HUES6 (cell line): ENCODE measurements around the gene TREML4.
A peak's percentile ranks its signal among the peaks of the same experiment; 100 is the strongest.
"Not testable (repeated sequence)": the region's sequence is repeated elsewhere in the genome, so short reads cannot be mapped to it uniquely, and the experiment has no call there.

Source experiments
- H3K27ac ChIP-seq: 2 replicates; pipeline ENCODE4 v1.7.0; 2013; ENCODE audit warnings: low read depth, mild to moderate bottlenecking, low read length, inconsistent platforms
- H3K27me3 ChIP-seq: 2 replicates; pipeline ENCODE4 v1.6.1; 2013; ENCODE audit warnings: low read length; ENCODE audit not compliant: control insufficient read depth, insufficient read depth
- H3K36me3 ChIP-seq: 2 replicates; pipeline ENCODE4 v1.6.1; 2013; ENCODE audit warnings: low read length; ENCODE audit not compliant: control insufficient read depth, insufficient read depth
- H3K4me1 ChIP-seq: 2 replicates; pipeline ENCODE4 v1.6.1; 2013; ENCODE audit warnings: low read length; ENCODE audit not compliant: control insufficient read depth, insufficient read depth
- H3K4me3 ChIP-seq: 2 replicates; pipeline ENCODE4 v1.5.1; 2013; ENCODE audit warnings: low read depth, low read length
- H3K9ac ChIP-seq: one replicate; pipeline ENCODE4 v1.6.1; 2013; ENCODE audit warnings: mild to moderate bottlenecking, low read length
- H3K9me3 ChIP-seq: 2 replicates; pipeline ENCODE4 v1.6.1; 2013; ENCODE audit warnings: low read depth, low read length; ENCODE audit not compliant: control insufficient read depth, insufficient read depth

Gene TREML4

GRCh38 chr6:41231246-41231645 is 3.1 kb downstream of the TREML4 start:
- H3K4me3 ChIP-seq: no peak overlapping the region
- H3K27me3 ChIP-seq: no peaks in the 10 kb centered on the region
- peaks cover 8% of the 10 kb centered on the region for H3K4me1 ChIP-seq
- H3K36me3 ChIP-seq: no peaks in the 10 kb centered on the region
- H3K9me3 ChIP-seq: no peaks in the 10 kb centered on the region
- no peak overlapping the region for H3K9ac ChIP-seq
- no peak overlapping the region for H3K27ac ChIP-seq

DNA sequence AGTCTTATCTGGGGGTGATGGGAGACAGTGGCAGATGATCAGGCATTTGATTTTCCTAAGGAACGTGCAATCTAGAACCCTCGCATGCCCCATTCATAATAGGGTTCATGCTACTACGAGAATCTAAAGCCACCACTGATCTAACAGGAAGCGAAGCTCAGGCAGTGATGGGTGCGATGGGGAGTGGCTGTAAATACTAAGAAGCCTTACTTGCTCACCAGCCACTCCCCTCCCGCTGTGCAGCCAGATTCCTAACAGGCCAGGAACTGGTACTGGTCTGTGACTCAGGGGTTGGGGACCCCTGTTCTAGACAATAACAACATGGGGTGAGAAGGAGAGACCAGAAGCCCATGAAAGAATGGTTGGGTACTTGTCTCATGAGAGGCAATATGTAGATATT is 4.5 kb downstream of the TREML4 start:
- no peak overlapping the region for H3K4me3 ChIP-seq
- no peaks in the 10 kb centered on the region for H3K9me3 ChIP-seq
- H3K27me3 ChIP-seq: no peaks in the 10 kb centered on the region
- peaks cover 11% of the 10 kb centered on the region for H3K4me1 ChIP-seq
- no peak overlapping the region for H3K9ac ChIP-seq
- no peak overlapping the region for H3K27ac ChIP-seq
- H3K36me3 ChIP-seq: no peaks in the 10 kb centered on the region

DNA sequence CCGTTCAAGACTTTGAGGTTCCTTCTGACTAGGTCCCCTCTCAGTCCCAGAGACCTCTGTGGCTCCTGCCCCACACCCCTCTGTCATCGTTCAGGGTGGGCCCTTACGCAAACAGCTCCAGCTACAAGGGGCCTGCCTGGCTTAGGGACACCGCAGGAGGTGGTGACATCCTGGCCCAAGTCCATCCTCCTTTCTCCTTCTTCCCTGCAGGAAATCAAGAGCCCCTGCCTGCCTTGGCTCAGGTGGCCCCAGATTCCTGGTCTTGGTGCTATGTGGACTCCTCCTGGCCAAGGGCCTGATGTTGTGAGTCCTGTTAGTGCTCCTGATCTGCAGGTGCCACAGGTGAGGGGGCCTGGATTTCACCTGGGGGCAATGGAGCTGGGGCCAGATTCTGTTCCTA is 8.1 kb downstream of the TREML4 start:
- Histone ChIP-seq H3K4me3 (no peak overlapping the region), H3K27me3 (peaks cover 16% of the 10 kb centered on the region), H3K4me1 (peaks cover 8% of the 10 kb centered on the region), H3K9me3 (no peaks in the 10 kb centered on the region), H3K36me3 (no peaks in the 10 kb centered on the region), H3K27ac (no peak overlapping the region), H3K9ac (no peak overlapping the region)

DNA sequence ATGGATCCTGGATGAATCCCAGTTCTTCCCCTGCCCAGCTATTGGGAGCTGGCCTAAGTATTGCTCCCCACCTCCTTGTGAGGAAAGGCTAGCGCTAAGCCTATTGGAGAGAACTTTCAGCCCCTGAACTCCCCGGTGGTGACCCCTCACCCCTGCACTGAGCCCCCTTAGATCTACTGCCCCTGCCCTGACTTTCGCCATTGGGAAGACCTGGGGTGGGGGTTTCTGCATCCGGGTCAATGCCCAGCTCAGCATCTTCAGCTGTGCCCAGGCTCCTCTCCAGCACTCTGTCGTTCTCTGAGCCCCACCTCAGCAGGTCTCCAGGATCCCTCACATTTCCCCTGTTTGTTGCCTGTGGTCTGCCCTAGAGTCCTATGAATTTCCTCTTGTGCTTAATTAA is 9.0 kb downstream of the TREML4 start:
- no peak overlapping the region for H3K9ac ChIP-seq
- no peaks in the 10 kb centered on the region for H3K36me3 ChIP-seq
- peaks cover 16% of the 10 kb centered on the region for H3K27me3 ChIP-seq
- no peak overlapping the region for H3K27ac ChIP-seq
- H3K4me1 ChIP-seq: peaks cover 8% of the 10 kb centered on the region
- H3K4me3 ChIP-seq: no peak overlapping the region
- H3K9me3 ChIP-seq: no peaks in the 10 kb centered on the region

GRCh38 chr6:41239467-41240159 is 11.5 kb downstream of the TREML4 start:
- Histone ChIP-seq H3K36me3 (no peaks in the 10 kb centered on the region), H3K4me3 (peak overlapping the region; percentile 64), H3K27me3 (peaks cover 16% of the 10 kb centered on the region), H3K9me3 (no peaks in the 10 kb centered on the region), H3K4me1 (peaks cover 5% of the 10 kb centered on the region), H3K9ac (no peak overlapping the region), H3K27ac (no peak overlapping the region)

- not testable (repeated sequence) for H3K36me3 ChIP-seq, H3K9me3 ChIP-seq, H3K4me1 ChIP-seq, H3K27me3 ChIP-seq, H3K4me3 ChIP-seq, H3K27ac ChIP-seq, H3K9ac ChIP-seq
Measured at GRCh38 chr6:41246529-41246928, 18.4 kb downstream of the TREML4 start.

GRCh38 chr6:41247288-41247865 is 19.2 kb downstream of the TREML4 start:
- Histone ChIP-seq H3K4me3 (no peak overlapping the region), H3K27me3 (peaks cover 4% of the 10 kb centered on the region; the same call in 1 of the 2 replicates), H3K36me3 (no peaks in the 10 kb centered on the region), H3K27ac (no peak overlapping the region), H3K4me1 (no peaks in the 10 kb centered on the region), H3K9me3 (no peaks in the 10 kb centered on the region), H3K9ac (no peak overlapping the region)

- H3K36me3 ChIP-seq: no peaks in the 10 kb centered on the region
- H3K27ac ChIP-seq: no peak overlapping the region
- H3K4me1 ChIP-seq: no peaks in the 10 kb centered on the region
- H3K4me3 ChIP-seq: no peak overlapping the region
- no peaks in the 10 kb centered on the region for H3K9me3 ChIP-seq
- H3K9ac ChIP-seq: no peak overlapping the region
- peaks cover 4% of the 10 kb centered on the region; the same call in 1 of the 2 replicates for H3K27me3 ChIP-seq
Measured at GRCh38 chr6:41247882-41248705, 19.9 kb downstream of the TREML4 start.

DNA sequence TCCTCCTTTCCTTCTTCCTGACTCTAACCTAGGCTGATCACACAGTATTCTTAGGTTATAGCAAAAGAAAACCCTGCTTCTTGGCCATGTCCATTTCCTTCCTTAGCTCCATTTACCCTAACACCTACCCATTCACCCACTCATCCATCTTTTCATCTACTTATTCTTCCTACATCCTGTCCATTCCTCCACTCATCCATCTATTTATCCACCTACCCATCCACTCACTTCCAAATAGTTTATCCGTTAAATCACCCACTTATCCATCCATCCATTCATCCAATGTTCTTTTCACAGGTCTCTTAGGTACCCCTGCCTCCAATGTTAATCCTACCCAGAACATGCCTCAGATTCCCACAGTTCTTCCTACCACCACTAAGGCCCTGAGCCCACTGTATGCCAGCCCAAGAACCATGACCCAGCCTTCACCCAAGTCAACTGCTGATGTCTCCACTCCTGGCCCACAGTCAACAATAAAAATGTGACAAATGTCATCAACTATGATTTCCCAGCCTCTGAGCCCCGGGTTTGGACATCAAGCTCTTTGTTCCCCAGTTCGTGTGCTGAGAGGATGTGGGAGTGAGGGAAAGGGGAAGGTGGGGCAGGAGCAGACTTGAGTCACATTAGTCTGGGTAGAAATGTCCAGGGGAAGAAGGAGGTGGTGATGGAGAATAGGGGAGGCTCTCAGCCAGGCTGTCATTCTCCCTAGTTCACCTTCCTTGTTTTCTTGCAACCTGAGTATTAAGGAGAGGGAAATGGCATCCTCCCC is 24.4 kb downstream of the TREML4 start:
- H3K4me3 ChIP-seq: no peak overlapping the region
- no peak overlapping the region for H3K9ac ChIP-seq
- H3K27me3 ChIP-seq: peaks cover 4% of the 10 kb centered on the region; the same call in 1 of the 2 replicates
- no peaks in the 10 kb centered on the region for H3K9me3 ChIP-seq
- no peaks in the 10 kb centered on the region for H3K36me3 ChIP-seq
- no peak overlapping the region for H3K27ac ChIP-seq
- no peaks in the 10 kb centered on the region for H3K4me1 ChIP-seq

DNA sequence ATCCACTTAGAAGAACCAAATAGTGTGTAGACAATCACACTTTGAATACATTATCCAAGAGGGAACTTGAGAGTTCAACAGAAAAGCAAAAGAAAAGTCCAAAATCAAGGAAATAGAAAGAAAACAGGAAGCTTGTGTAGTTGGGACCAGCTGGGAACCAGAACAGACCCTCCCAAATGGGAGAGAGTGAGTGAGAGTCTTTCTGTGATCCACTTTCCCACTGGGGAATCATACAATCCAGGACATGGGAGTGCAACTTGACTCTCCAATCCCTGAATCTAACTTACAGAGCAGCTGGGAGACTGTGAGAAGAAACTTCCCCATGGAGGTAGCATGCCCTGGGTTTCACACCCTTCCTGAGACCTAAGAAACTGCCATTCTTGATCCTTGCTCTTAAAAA is 27.0 kb downstream of the TREML4 start:
- Histone ChIP-seq H3K36me3 (no peaks in the 10 kb centered on the region), H3K4me3 (no peak overlapping the region), H3K27me3 (no peaks in the 10 kb centered on the region), H3K27ac (no peak overlapping the region), H3K9ac (no peak overlapping the region), H3K9me3 (no peaks in the 10 kb centered on the region), H3K4me1 (no peaks in the 10 kb centered on the region)
